ENCODE measurements around the gene MAMDC2.
A peak's percentile ranks its signal among the peaks of the same experiment; 100 is the strongest.

GRCh38 chr9:70065572-70065971 is 21.9 kb downstream of the MAMDC2 start:
- TF ChIP-seq POLR2AphosphoS5 (IDR thresholded peaks at IDR 0.05) (peak; percentile 90), POLR2A (IDR thresholded peaks at IDR 0.05) (no peak)
- TF ChIP-seq, protein P1, sequence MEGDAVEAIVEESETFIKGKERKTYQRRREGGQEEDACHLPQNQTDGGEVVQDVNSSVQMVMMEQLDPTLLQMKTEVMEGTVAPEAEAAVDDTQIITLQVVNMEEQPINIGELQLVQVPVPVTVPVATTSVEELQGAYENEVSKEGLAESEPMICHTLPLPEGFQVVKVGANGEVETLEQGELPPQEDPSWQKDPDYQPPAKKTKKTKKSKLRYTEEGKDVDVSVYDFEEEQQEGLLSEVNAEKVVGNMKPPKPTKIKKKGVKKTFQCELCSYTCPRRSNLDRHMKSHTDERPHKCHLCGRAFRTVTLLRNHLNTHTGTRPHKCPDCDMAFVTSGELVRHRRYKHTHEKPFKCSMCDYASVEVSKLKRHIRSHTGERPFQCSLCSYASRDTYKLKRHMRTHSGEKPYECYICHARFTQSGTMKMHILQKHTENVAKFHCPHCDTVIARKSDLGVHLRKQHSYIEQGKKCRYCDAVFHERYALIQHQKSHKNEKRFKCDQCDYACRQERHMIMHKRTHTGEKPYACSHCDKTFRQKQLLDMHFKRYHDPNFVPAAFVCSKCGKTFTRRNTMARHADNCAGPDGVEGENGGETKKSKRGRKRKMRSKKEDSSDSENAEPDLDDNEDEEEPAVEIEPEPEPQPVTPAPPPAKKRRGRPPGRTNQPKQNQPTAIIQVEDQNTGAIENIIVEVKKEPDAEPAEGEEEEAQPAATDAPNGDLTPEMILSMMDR (IDR thresholded peaks at IDR 0.05) = no peak

Measured in gastroesophageal sphincter (tissue), 3 donors.